Upper lobe of left lung (tissue), 6 donors: ENCODE measurements around the gene ABCB6. TPM values are rescaled to one million over a fixed set of nuclear protein-coding genes. Genes with fewer than 3 reads are reported as not detected.
A peak's percentile ranks its signal among the peaks of the same experiment; 100 is the strongest.

Experiments used
- ATAC-seq, 2 donors: fragments of 200-7000 bp; cut with Tn5 transposase; one replicate each; pipeline ENCODE4 v1.9.1; 2022; ENCODE audit warnings: mild to moderate bottlenecking in 2 of 2, moderate library complexity in 2 of 2; ENCODE audit not compliant: low FRiP score in 2 of 2
- DNase-seq, 2 donors: peaks; one replicate each; pipeline ENCODE4 v3.0.0-alpha.2; 2019 to 2020
- H3K27ac ChIP-seq, 4 donors: fragments of 200-600 bp; sonication (generic); one replicate each; pipeline ENCODE4 v1.5.1; 2016 to 2019
- H3K27me3 ChIP-seq, 4 donors: fragments of 200-600 bp; sonication (generic); one replicate each; pipeline ENCODE4 v1.5.1; 2017 to 2019
- H3K36me3 ChIP-seq, 4 donors: fragments of 200-600 bp; sonication (generic); one replicate each; pipeline ENCODE4 v1.5.1; 2016 to 2019
- H3K4me1 ChIP-seq, 4 donors: fragments of 200-600 bp; sonication (generic); one replicate each; pipeline ENCODE4 v1.5.1; 2018 to 2019
- H3K4me3 ChIP-seq, 4 donors: fragments of 200-600 bp; sonication (generic); one replicate each; pipeline ENCODE4 v1.5.1; 2017 to 2019; ENCODE audit warnings: mild to moderate bottlenecking in 2 of 4, moderate library complexity in 1 of 4
- H3K9me3 ChIP-seq, 4 donors: fragments of 200-600 bp; sonication (generic); one replicate each; pipeline ENCODE4 v1.5.1; 2018 to 2019
- CTCF ChIP-seq, 6 experiments: fragments of 450-650 bp in 4 of 6; fragments of 200-600 bp in 2 of 6; sonication (generic) in 2 of 6; IDR thresholded peaks; one replicate each; pipeline ENCODE4 v1.5.1; 2016 to 2019; ENCODE audit warnings: antibody characterized with exemption in 6 of 6
- EP300 ChIP-seq, 4 donors: sonication (generic); formaldehyde crosslinking; IDR thresholded peaks; one replicate each; pipeline ENCODE4 v1.5.1; 2017; ENCODE audit warnings: antibody characterized with exemption in 4 of 4, control low read depth in 2 of 4
- POLR2A ChIP-seq, 4 donors: fragments of 450-650 bp; IDR thresholded peaks; one replicate each; pipeline ENCODE4 v1.5.1; 2016 to 2017; ENCODE audit warnings: antibody characterized with exemption in 4 of 4, mild to moderate bottlenecking in 2 of 4
- POLR2AphosphoS5 ChIP-seq, 2 donors: sonication (generic); formaldehyde crosslinking; IDR thresholded peaks; one replicate each; pipeline ENCODE4 v1.5.1; 2017; ENCODE audit warnings: antibody characterized with exemption in 2 of 2
- WGBS, 2 donors: methylation state at CpG; one replicate each; pipeline ENCODE4 v1.1.5; 2017 to 2018; 5-methylcytosine and 5-hydroxymethylcytosine counted together
- total RNA-seq, 6 donors: library from RNA; depleted of rRNA in 4 of 6; stranded (reverse); fragments of >200 nt in 4 of 6; gene quantifications; one replicate each; pipeline versions ENCODE4 v1.1.0 to v1.2.1, GENCODE V29; 2016 to 2021
- donor health status: DM: no; HTN: no; CAD: no; lungs with moderate emphysema.
- donor health status: DM: no; HTN: yes; CAD: no; lungs with severe emphysema.

ABCB6 gene
- total RNA-seq, 6 donors from 2014 or later: 11.0 to 35.6 (median 21.9) TPM

GRCh38 chr2:219167997-219168396, 50.8 kb downstream of the ABCB6 start:
- DNase-seq (no peak), ATAC-seq (no peak)
- peaks cover 0 to 9% (median 8%) of the 10 kb centered on the region in 4 donors for H3K4me1 ChIP-seq
- no peak for TF ChIP-seq POLR2A (IDR thresholded peaks at IDR 0.05)
- no peak for TF ChIP-seq POLR2AphosphoS5 (IDR thresholded peaks at IDR 0.05)
- TF ChIP-seq EP300 (IDR thresholded peaks at IDR 0.05): no peak
- TF ChIP-seq CTCF (IDR thresholded peaks at IDR 0.05): no peak
- no peaks in the 10 kb centered on the region for H3K9me3 ChIP-seq
- peaks cover 0 to 16% (median 11%) of the 10 kb centered on the region in 4 donors for H3K36me3 ChIP-seq
- H3K27me3 ChIP-seq: no peaks in the 10 kb centered on the region
- whole genome bisulfite sequencing, 2 donors: 76 to 82% methylated on average over 5 of the region's 5 CpGs
- H3K27ac ChIP-seq: no peak overlapping the region
- no peak overlapping the region for H3K4me3 ChIP-seq

GRCh38 chr2:219165058-219165911, 53.5 kb downstream of the ABCB6 start:
- no peak for ATAC-seq
- DNase-seq: no peak
- no peaks in the 10 kb centered on the region for H3K36me3 ChIP-seq
- no peak for TF ChIP-seq EP300 (IDR thresholded peaks at IDR 0.05)
- no peak for TF ChIP-seq CTCF (IDR thresholded peaks at IDR 0.05)
- TF ChIP-seq POLR2A (IDR thresholded peaks at IDR 0.05): no peak
- no peak for TF ChIP-seq POLR2AphosphoS5 (IDR thresholded peaks at IDR 0.05)
- no peaks in the 10 kb centered on the region for H3K27me3 ChIP-seq
- H3K4me3 ChIP-seq: no peak overlapping the region
- H3K4me1 ChIP-seq: peaks cover 5 to 6% (median 5%) of the 10 kb centered on the region in 4 donors
- WGBS, 2 donors: 88 to 91% methylated on average over 8 to 10 of the region's 10 CpGs
- no peaks in the 10 kb centered on the region for H3K9me3 ChIP-seq
- H3K27ac ChIP-seq: no peak overlapping the region

GRCh38 chr2:219163156-219163555, 55.6 kb downstream of the ABCB6 start:
- H3K36me3 ChIP-seq: no peaks in the 10 kb centered on the region
- ATAC-seq (no peak), DNase-seq (no peak)
- WGBS, 2 donors: 94 to 100% methylated on average over 6 of the region's 6 CpGs
- H3K9me3 ChIP-seq: no peaks in the 10 kb centered on the region
- H3K4me1 ChIP-seq: peaks cover 10 to 12% (median 11%) of the 10 kb centered on the region in 4 donors
- no peak overlapping the region for H3K27ac ChIP-seq
- no peaks in the 10 kb centered on the region for H3K27me3 ChIP-seq
- no peak for TF ChIP-seq CTCF (IDR thresholded peaks at IDR 0.05)
- no peak for TF ChIP-seq EP300 (IDR thresholded peaks at IDR 0.05)
- no peak for TF ChIP-seq POLR2A (IDR thresholded peaks at IDR 0.05)
- TF ChIP-seq POLR2AphosphoS5 (IDR thresholded peaks at IDR 0.05): no peak
- H3K4me3 ChIP-seq: no peak overlapping the region

DNA sequence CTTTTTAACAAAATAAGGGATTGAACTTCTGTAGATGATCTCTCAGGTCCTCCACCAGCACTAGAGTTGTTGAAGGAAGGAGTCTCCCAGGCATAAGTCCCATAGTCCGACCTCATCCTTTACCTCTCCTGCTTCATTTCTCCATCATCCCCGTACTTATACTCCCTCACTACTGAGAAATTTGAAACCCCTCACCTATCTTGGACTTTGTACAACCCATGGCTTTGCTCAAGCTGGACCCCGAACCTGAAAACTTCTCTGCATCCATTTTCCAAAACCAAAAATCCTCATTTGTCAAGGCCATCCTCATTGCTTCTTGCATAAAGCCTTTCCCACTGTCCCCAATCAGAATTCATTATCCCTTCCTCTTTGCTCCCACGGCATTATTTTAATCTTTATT, 57.7 kb downstream of the ABCB6 start:
- no peak for ATAC-seq
- Histone ChIP-seq H3K4me1 (peaks cover 10 to 12% (median 11%) of the 10 kb centered on the region in 4 donors), H3K27ac (peak overlapping the region; percentile 77 to 94 (median 94)), H3K27me3 (no peaks in the 10 kb centered on the region), H3K4me3 (peak overlapping the region in 3 of 4 donors; percentile 60 to 76 (median 74)), H3K9me3 (no peaks in the 10 kb centered on the region), H3K36me3 (peaks cover 0 to 15% (median 9%) of the 10 kb centered on the region in 4 donors)
- 72 to 78% methylated on average over 4 of the region's 4 CpGs for WGBS, 2 donors
- no peak for TF ChIP-seq EP300 (IDR thresholded peaks at IDR 0.05)
- TF ChIP-seq CTCF (IDR thresholded peaks at IDR 0.05): no peak
- no peak for TF ChIP-seq POLR2AphosphoS5 (IDR thresholded peaks at IDR 0.05)
- no peak for TF ChIP-seq POLR2A (IDR thresholded peaks at IDR 0.05)
- no peak for DNase-seq
